SKM-1 treated with dmso at 0.1 percent for 144 hours (cell line): ENCODE results near the gene RFLNA.

ENCODE experiments used
- DNase-seq: peaks from one replicate; lab custom pipeline; 2025; ENCODE audit not compliant: unreplicated experiment; lab: John Stamatoyannopoulos, UW

RFLNA gene

GRCh38 chr12:124335426-124336183 is 40.7 kb downstream of the RFLNA start:
- DNase-seq: no peak

DNA sequence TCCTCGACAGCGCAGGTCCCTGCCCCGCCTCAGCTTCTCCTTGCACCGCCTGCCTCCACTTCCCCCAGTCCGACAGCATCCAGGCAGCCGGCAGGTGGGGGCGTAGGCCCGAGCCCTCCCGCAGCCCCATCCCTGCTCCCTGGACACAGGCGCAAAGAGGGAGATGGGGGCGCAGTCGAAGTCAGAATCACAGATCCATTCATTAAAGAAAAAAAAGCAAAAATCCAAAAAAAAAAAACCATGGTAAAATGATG is 41.2 kb downstream of the RFLNA start:
- no peak for DNase-seq

GRCh38 chr12:124336742-124337520 is 42.0 kb downstream of the RFLNA start:
- DNase-seq: no peak

DNA sequence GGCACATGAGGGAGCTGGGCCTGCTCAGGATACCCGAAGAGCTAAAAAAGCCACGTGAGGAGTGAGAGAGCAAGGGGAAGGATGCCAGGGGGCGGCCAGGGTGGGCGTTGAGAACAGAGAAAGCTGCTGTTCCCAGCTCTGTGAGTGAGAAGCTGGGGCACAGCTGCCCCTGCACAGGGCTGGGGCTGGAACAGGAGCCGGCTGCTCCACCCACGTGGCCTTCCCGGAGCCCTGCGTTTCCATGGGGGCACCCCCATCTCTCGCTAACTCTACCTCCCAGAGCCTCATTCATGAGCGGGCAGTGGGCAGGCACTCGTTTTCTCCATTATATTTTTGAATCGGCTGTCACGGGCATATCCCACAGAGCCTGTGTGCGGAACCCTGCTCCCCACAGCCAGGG is 42.7 kb downstream of the RFLNA start:
- DNase-seq: no peak

DNA sequence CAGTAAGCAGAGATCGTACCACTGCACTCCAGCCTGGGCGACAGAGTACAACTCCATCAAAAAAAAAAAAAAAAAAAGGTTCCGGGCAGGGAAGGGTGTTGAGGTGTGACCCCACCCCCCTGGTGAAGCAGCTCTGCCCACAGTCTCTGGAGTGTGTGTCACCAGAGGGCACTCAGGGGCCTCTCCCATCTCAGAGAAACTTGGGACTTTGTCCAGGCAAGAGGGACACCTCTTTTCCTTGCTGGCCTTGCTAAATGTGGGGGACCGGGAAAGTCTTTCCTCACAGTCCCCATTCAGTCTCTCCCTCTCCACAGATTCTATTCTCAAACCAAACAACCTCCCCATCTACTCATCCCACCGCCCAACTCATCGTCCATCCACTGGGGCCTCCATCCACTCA is 43.6 kb downstream of the RFLNA start:
- DNase-seq: no peak

- no peak for DNase-seq
These were observed 44.1 kb downstream of the RFLNA start for GRCh38 chr12:124338876-124339603.

GRCh38 chr12:124340080-124340900 is 45.4 kb downstream of the RFLNA start:
- no peak for DNase-seq

DNA sequence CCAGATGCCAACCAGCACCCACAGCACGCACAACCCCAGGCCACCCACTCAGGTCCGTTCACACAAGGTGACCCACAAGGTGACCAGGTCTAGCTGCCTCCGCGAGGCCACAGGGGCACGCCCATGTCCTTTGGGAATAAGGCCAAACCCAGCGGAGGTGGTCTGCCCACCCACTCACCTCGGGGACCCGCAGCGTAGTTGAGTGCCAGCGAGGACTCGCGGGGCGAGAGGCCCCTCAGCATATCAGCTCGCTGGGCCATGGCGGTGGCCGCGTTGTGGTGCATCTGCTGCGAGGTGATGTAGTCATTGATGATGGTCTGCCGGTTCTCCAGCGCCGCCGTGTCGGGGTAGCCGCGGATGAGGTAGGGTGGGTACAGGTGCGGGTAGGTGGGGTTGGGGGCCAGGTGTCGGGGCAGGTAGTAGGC is 46.8 kb downstream of the RFLNA start:
- DNase-seq: no peak

DNA sequence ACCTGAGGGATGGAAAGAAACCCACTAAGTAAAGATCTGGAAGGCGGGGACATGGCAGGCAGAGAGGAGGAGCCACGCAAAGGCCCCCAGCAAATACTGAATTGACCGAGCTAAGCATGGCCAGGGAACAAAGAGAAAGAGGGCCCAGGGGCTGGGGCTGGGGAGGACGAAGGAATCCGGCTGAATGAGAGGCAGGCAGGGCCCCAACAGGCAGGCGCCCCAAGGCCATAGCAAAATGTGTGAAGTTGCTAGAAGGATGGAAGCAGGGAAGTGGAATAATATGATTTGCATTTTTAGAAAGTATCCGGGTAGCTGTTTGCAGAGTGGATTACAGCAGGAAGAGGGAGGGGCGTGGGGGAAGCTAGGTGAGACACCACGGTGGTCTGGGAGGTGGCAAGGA is 49.1 kb downstream of the RFLNA start:
- DNase-seq: no peak

DNA sequence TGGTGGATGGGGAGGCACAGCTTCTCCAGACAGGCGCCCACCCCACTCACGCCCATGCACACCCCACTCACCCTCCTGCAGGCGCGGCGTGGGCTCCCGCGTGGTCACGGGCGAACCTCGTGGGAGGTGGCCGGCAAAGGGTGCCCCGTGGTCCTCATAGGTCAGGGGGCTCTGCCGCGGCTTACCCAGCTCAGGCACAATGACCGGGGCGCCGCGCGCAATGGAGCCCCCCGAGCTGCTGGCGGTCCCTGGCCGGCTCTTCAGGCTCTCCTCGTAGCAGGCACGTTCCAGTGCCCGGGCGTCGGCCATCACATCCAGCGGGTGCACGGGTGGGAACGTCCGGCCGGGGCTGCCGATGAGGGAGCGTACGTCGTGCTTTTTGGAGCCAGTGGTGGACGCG is 49.6 kb downstream of the RFLNA start:
- DNase-seq: no peak

GRCh38 chr12:124345795-124346194 is 50.9 kb downstream of the RFLNA start:
- no peak for DNase-seq

DNA sequence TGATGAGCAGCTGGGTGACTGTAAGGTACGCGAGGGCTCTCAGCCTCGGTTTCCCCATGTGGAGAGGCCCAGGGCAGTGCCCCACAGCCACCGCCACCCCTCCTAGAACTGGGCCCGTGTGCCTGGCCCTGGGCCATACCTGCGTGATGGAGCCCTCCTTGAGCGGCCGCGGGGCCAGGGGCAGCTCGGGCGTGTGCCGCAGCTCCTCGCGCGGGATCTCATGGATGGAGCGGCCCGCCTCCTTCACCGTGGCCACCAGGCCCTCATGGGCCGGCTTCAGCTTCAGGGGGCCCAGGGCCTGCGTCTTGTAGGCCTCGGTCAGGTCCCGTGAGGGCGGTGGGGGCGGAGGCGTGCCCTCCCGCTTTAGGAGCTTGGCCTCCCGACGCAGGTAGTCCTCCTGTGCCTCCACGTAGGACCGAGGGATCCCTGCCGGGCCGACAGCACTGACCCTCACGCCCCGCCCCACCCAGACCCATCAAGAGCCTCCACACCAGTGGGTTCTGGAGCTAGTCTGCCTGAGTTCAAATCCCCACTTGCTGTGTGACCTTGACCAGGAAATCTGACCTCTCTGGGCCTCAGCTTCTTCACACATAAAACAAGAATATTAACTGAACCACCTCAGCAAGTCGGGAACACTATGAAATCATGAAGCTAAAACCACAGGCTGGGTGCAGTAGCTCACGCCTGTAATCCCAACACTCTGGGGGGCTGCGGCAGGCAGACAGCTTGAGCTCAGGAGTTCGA is 51.7 kb downstream of the RFLNA start:
- DNase-seq: no peak

GRCh38 chr12:124347335-124347734 is 52.4 kb downstream of the RFLNA start:
- DNase-seq: no peak

DNA sequence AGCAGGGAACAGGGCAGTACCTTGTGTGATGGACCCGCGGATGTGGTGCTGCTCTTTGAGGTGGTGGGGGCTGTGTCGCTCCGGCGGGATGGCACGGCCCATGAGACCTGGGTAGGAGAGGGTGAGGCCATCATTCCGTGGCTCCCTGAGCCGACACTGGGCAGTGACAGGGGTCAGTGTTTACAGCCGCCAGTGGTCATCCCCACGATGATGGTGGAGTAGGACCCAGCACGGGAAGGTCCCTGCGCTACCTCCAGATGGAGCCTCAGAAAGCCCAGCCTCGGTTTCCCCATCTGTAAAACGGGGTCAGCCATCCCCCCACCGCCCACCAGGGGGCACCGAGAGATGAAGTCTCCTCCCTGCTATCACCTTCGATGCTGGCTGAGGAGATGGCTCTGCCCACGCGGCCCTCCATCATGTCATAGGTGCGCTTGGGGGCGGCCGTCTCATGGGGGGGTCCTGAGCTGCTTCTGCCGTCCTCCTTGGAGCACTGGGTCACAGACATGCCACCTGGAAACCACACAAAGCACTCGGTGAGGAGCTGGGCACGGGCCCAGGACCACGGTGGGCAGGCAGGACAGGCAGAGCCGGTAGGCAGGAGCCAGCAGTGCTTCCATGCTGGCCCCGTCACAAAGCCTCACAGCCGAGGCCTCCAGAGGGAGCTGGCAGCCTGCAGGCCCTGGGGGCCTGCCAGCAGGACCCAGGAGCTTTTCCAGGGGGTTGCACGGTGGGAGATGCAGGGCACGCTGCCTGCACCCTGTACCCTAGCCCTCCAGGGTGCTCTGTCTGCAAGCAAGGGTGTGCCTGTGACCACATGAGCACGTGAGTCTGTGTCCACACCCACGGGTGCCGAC is 53.1 kb downstream of the RFLNA start:
- DNase-seq: no peak

DNA sequence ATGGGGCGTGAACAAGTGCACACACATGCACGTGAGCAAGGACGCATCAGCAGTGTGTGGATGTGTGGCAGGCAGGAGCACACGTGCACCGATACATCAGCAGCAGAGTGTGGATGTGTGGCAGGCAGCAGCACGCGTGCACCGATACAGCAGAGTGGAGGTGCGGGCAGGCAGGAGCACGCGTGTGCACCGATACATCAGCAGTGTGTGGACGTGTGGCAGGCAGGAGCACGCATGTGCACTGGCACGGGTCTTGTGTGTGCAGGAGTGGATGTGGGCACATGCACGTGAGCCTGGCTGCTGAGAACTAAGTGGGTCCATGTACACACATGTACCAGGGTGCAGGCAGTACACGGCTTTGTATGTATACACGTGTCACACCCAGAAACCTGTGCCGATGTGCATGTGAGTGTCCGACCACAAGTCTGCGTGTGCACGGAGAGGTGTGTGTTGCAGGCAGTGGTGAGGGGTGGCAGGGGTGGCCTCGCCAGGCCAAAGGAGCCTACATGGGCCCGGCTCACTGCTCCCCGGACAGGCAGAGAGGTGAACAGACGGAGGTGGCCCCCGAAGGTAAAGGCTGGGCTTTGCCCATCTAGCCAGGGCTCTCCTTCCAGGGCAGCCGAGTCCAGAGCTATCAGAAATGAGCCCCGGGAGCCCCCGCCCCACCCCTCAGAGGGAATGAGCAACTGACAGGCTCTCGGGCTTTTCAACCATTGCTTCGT is 53.9 kb downstream of the RFLNA start:
- no peak for DNase-seq

DNA sequence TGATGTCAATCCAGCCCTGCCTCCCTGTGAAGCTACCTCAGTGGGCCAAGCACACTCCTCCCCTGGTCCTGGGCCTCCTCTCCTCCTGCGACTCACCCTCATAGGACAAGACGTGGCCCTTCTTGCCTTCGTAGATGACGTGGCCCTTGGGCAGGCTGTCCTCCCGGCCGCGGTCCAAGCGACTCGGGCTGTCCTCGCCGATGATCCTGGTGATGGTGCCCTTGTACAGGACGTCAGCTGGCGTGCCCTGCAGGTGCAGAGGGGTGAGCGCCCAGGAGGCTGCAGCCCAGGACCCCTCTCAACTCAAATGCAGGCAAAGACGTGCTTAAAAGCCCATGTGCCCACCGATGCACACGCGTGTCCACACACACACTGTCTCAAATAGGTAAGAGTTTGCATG is 55.6 kb downstream of the RFLNA start:
- DNase-seq: no peak

- no peak for DNase-seq
These were observed 56.5 kb downstream of the RFLNA start for GRCh38 chr12:124351422-124351821.

DNA sequence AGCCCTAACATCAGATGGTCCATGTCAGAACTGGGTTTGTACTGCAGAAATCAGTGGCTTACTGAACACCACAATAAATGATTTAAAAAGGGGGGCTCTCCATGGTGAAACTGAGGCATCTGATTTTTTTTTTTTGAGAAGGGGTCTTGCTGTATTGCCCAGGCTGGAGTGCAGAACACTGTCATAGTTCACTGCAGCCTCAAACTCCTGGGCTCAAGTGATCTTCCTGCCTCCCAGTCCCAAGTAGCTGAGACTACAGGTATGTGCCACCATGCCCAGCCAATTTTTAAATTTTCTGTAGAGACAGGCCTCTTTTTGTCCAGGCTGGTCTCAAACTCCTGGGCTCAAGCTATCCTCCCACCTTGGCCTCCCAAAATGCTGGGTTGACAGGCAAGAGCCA is 57.4 kb downstream of the RFLNA start:
- no peak for DNase-seq

DNA sequence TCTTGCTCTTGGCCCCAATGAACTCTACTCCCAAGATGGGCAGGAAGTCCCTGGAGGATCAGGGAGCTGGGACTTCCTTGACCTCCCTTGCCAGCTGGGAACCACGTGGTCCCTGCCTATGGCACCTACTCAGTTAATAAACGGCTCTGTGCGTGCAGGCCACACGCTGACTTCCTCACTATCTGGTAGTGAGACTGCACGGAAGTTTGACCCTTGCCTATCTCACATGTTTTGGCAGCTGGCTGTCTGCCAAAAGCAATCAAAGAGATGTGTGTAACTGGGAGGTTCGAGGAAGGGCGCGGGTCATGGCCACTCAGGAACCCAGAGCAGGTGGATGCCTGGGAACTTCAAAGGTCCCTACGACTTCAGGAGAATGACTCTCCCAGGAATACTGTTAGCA is 57.9 kb downstream of the RFLNA start:
- no peak for DNase-seq
